Ramos (cell line): Measurements from ENCODE around the gene ZIM2.

ENCODE experiments used
- in situ Hi-C: fragments of 300-500 bp; cut with MboI; formaldehyde crosslinking; loops from one replicate; pipeline ENCODE4 v1.14.3; 2022; ENCODE audit warnings: low sequenced_read_pairs; ENCODE audit not compliant: unreplicated experiment

ZIM2 gene

DNA sequence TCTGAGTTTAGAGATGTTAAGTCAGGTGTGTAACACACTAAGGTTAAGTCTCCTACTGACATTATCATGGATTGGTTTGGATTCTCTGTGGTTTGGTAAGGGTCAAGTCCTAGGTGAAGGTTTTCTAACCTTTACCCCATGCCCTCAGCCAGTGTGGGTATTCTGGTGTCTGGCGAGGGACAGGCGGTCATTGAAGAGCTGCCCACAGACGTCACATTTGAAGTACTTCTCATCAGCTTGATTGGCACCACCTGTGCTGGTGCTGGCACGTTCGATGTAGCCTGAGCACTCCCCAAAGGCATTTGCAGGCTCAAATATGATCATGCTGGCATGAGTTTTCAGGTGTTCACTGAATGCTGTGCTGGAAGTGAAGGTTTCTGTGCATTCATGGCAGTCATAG lies 27.0 kb downstream of the ZIM2 start:
- in situ Hi-C loops, result no loop called here

DNA sequence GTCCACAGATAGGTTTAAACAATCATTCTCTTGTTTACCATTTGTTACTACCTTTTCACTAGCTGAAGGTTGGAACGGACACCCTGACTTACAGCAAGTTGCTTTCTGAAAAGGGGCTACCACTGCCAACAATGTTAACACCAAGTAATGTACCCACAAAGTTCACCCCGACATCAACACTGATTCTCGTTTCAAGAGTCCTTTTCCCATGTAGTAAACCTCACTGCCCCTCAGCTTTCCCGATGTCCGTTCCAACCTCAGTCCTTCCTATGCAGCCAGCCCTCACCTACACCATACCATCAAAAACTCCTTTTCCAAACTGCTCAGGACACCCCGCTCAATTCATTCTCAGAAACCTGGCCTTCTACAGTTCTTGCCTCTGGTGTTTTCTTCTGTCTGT lies 29.0 kb downstream of the ZIM2 start:
- in situ Hi-C loops, result no loop called here

DNA sequence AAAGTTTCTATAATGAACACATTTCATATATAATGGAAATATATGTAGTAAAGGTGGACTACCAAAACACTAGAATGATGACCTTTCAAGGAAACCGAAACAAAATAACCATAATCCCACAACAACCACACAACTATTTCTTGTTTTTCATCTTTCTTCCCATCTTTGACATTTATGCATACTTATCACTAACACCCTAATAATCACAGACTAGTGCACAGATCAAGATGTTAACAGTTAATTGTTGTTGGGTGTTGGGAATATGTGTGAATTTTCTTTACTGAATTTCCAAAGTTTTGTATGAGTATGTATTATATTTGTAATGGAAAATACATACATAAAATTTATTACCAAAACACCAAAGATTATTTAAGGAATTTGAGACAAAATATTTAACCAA lies 30.3 kb downstream of the ZIM2 start:
- in situ Hi-C loops, result no loop called here

DNA sequence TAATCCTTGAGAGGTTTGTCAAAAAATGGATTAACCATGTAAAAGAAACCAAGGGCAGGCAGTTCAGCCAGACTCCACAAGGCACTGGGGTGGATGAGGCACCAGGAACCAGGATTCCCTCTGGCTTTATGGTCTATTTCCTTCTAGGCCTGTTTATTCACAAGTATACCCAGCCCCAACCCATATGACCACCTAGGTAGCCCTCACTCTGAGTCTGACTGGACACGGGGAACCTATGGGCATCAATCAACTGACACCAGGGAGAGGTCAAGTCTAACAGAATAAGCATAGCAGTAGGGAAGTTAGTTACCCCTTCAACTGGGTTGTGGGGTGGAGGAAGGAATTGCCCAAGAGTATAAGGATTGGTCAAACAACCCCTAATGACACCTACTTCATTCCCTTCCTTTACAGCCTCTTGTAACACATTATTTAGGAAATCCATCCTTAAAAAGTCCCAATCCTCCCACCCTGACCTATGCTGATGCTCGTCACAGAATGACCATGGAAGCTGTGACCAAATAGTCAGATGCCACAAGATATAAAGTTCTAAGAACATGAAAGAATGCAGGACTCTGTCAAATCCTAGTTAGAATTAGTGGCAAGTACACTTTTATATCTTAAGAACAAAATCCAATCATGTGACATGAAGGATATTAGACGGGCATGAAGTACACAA lies 31.7 kb downstream of the ZIM2 start:
- in situ Hi-C loops, result no loop called here

DNA sequence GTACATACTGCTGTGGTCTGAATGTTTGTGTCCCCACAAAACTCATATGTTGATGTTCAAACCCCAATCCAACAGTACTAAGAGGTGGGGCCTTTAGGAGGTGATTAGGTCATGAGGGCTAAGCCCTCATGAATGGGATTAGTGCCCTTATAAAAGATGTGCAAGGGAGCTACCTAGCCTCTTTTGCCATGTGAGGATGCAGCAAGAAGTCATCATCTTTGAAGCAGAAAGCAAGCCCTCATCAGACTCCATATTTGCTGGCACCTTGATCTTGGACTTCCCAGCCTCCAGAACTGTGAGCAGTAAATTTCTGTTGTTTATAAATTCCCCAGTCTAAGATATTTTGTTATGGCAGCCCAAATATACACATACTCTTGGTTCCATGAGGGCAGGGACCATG lies 33.9 kb downstream of the ZIM2 start:
- in situ Hi-C loops, result no loop called here

DNA sequence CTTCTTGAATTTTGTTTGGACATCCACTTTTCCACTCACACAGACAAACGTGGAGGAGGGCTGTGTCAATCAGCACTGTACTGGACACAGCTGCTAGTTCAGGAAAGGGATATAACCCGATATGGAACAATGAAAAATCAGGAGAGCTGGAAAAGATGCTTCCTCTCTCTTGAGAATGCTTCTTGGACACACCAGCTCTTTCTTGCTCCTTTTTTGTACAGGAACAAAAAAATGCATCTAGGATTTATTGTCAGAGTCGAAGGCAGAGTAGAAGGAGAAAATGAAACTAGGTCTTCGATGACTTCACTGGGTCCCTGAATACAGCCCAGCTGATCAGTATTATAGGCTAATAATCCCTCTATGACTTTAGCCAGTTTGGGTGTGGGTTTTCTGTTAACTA lies 62.2 kb downstream of the ZIM2 start:
- in situ Hi-C loops, result no loop called here

DNA sequence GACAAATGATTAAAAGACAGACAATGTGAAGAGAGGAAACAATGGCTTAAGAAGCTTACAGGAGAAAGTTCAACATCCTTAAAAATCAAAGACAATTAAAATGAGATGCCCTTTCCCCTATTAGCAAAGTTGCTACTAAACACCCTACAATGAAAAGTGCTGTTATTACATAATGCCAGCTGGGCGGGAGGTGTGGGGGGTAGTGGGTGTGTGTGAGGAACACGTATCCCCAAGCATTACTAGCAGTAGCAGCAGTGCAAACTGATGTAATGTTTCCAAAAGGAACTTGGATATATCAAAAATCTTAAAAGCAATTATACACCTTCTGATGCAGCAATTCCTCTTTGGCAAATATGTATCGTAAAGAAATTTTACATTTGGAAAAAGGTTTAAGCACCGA lies 70.9 kb downstream of the ZIM2 start:
- in situ Hi-C loops, result no loop called here

DNA sequence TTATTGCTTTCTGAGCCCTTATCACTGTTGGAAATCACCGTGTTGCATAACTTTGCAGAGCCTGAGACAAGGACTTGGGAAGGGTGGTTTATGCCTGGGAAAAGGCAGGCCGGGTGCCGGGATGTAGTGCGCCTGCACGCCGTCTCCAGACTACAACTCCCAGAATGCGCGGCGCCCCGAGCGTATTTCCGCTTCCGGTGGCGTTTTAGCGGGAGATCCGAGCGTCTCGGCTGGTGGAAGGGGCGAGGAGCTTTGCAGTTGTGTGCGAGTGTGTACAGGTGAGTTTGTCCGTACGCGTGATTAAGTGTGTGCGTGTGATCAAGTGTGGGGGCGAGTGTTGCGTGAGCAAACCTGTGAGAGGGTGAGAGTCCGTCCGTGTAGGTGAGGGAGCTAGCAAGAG lies 75.4 kb downstream of the ZIM2 start:
- in situ Hi-C loops, result no loop called here

DNA sequence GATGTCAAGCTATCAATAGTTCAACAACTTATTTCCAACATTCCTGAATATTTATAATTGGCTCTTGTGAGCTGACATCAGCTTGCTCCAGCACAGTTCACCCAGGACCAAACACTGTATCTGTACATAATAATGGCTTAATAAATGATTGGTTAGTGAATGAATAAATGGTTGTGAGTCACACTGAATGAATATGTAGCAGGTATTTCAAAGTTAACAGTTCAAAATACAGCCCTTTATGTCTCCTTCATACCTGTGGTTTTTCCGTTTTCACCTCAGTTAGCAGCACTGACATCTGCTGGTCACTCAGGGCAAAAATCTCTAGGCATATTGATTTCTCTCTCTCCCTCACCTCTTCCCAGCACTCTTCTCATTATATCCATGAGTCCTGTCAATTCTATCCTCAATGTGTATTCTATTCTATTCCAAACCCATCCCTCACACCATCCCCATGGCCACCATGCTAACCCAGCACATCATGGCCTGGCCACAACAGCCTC lies 76.3 kb downstream of the ZIM2 start:
- in situ Hi-C loops, result no loop called here

DNA sequence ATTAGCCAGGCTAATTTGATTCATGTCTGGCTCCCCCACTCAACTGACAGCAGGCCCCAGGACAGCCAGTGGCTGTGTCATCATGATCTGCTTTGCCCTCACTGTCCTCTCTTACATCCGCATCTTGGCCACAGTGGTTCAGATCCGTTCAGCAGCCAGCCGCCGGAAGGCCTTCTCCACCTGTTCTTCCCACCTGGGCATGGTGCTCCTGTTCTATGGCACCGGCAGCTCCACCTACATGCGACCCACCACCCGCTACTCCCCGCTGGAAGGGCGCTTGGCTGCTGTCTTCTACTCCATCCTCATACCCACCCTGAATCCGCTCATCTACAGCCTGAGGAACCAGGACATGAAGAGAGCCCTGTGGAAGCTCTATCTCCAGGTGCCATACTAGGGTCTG lies 79.7 kb downstream of the ZIM2 start:
- in situ Hi-C loops, result no loop called here

DNA sequence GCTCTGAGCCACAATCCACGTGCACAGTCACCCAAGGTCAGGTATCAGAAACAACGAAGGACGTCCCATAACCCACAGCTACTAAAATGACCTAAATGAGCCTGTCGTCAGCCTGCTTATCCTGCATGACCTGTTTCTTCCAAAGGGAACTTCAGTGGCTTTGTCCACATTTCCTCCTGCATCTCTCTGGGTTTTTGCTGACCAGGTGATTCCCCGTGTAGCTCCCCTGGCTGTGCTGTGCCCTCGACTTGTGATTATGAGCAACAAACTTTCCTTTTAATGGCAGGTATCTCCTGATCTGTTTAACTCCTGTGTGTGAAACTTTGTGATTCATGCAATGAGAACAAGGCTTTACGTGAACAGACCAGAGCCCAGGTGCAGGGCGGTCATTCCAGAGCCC lies 81.0 kb downstream of the ZIM2 start:
- in situ Hi-C loops, result no loop called here

DNA sequence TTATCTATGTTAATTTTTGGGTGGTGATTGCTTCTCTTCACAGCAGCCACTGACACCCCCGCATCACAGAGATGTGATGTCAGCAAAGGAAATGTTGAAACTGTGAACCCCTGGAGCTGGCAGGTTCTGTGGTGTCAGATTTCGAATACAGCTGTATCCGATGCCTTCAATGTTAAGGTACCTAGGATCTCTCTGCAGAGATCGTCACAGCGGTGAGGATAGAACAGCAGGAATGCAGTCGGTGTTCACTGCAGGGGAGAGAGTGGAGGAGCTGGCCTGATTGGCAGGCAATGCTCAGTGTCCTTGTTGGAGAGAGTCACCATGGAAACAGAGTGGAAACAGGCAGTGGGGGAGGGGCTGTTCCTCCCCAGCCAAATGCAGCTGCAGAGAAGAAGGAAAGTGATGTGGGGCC lies 89.4 kb downstream of the ZIM2 start:
- in situ Hi-C loops, result no loop called here

DNA sequence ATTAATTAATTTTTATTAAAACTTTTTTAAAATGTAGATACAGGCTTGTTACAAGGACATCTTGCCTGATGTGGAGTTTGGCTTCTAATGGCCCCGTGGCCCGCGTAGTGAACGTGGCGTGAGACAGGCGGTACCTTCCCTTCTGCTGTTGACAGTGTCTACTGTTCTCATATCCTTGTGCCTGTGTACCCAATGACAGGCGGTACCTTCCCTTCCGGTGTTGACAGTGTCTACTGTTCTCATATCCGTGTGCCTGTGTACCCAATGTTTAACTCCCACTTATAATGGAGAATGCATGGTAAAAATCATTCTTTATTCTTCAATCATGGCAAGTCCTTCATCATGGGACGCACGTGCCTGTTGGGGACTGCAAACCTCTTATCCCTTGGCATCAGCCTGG lies 89.9 kb downstream of the ZIM2 start:
- in situ Hi-C loops, result no loop called here

DNA sequence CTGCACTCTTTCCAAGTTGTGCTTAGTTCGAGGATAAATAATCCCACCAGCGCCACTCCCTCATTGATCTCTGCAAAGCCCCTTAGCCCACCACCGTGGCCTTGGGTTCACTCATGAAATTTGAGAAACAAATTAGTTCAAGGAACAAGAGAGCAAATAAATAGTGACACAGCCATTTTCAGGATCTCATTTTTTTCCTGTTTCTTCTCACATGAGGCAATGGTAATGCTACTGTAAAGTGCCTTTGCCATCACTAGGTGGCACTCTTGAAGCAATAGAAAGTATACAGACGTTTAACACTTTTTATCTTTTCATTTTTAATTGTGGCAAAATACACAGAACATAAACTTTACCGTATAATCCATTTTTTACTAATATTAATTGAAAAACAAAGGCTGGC lies 92.1 kb downstream of the ZIM2 start:
- in situ Hi-C loops, result no loop called here

DNA sequence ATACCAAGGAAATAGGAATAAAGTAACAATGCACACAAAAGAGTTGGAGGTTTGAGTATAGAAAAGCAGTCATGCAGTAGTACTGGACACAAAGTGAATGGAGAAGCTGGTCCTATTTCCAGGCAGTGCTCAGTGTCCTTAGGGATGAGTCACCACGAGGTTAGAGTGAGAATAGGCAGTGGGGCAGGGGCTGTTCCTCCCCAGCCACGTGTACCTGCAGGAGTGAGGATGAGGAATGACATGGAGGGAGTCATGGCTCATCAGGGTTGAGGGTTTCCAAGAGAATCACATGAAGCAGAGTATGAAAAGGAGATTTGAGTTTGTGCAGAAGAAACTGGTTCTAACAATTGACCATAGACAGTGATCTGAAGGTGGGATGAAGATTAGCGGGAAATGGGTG lies 94.2 kb downstream of the ZIM2 start:
- in situ Hi-C loops, result no loop called here

DNA sequence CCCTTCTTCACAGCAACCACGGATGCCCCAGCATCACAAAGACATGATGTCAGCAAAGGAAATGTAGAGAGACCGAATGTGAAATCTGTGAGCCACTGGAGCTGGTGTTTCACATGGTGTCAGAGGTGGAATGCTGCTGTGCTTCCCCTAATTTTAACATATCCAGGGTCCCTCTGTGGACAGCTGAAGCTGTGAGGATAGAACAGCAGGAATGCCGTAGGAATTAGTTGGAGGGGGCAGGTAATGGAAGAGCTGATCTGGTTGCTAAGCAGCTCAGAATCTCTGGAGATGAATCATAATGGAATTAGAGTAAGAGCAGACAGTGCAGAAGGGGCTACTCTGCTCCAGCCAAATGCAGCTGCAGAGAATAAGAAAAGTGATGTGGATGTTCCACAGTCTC lies 100.0 kb downstream of the ZIM2 start:
- in situ Hi-C loops, result no loop called here

DNA sequence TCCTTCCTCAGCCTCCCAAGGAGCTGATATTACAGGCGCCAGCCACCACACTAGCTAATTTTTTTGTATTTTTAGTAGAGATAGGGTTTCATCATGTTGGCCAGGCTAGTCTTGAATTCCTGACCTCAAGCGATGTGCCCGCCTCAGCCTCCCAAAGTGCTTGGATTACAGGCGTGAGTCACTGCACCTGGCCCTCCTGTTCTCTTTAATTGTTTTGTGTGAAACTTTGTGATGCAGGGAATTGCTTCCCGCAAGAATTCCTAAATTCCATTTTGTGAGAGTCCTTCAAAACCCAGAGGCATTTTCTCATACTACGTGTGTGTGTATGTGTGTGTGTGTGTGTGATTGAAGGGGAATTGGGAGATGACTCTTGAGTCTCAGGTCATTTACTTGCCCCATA lies 104.0 kb downstream of the ZIM2 start:
- in situ Hi-C loops, result no loop called here

DNA sequence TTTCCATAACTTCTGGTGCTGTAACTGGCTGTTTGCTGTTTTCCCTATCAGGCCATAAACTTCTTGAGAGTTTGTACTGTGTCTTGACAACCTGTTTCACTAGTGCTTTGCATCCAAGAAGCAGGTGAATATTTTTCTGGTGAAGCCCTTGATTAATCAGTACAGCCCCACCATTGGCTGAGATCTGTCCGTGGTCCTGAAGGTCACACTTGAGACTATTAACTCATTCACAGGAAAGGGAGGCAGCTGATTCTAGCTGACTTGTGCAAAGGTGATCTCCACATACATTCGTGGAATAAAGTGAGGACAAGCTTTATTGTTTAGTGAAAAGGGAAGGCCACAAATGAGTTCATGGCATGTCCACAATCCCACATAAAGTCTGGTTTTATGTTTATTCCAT lies 107.5 kb downstream of the ZIM2 start:
- in situ Hi-C loops, result no loop called here

DNA sequence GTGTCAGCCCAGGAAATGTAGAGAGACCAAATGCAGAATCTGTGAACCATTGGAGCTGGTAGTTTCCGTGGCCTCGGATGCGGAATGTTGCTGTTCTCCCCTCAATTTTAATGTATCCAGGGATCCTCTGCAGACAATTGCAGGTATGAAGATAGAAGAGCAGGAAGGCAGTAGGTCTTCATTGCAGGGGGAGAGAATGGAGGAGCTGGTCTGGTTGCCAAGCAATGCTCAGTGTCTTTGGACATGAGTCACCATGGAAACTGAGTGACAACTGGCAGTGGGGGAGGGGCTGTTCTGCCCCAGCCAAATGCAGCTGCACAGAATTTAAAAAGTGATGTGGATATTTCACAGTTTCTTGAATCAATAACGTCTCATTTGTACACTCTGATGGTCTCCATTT lies 112.8 kb downstream of the ZIM2 start:
- in situ Hi-C loops, result no loop called here

DNA sequence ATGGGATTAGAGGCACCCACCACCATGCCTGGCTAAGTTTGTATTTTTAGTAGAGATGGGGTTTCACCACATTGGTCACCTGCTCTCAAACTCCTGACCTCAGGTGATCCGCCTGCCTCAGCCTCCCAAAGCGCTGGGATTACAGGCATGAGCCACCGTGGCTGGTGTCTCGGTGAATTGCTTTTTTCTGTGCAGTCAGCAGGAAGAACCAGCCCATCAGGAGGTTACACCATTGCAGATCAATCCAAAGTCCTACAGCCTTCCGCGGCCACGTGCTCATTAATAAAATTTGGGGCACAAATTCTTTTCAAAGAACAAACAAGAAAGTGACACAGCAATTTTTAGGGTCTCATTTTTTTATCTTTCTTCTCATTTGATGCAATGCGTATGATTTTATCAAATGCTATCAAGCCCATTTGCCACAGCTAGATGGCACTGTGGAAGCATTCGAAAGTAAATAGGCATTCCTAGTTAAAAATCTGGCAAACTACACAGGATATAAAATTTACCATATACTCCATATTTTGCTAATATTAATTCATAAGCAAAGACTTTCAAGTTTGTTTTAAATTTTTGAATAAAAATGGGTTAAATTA lies 114.6 kb downstream of the ZIM2 start:
- in situ Hi-C loops, result no loop called here
